ENCODE data around the gene TTLL8. TPM values are rescaled to one million over a fixed set of nuclear protein-coding genes. Genes with fewer than 3 reads are reported as not detected.

The TTLL8 gene
- total RNA-seq, 1 experiment from 2014 or later, result not detected

DNA sequence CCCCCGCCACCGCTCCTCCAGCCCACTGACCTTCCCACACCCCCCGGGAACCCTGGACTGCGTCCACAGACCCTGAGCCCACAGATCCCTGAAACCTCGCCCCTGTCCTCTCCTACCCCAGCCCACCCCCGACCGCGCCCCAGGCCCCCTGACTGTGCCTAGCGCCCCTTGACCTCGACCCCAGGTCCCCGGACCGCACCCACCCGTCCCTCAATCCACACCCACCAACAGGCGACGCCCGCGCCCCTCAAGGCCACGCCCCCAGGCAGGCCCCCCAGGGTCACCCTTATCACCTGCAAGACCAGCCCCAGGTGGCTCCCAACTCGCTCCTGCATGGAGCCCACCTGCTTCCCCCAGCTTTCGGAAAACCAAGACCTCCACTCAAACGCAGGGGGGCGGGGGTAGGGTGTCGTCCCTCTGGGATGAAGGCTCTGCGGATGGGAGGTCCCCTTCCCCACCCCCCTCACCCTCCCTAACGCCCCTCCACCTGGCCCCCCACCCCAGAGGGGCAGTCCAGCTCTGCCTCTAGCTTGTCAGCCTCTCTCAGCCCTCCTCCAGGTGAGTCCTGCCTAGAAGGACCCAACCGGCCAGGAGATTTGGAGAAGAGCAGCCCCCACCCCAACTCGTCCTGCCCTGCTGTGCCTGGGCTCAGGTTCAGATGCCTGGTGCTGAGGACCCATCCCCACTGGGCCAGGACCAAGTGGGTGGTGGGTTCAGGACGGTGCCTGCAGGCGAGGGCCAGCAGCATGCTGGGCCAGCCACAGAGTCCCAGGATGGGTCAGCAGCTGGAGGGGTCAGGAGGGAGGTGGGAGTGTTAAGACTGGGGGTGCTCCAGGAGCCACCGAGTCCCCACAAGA, 42.4 kb downstream of the TTLL8 start:
- Histone ChIP-seq H3K9ac (ENCODE audit: low read length) (no peak overlapping the region), H3K9me2 (ENCODE audit: insufficient read depth) (no peaks in the 10 kb centered on the region), H4K20me1 (ENCODE audit: insufficient read depth) (no peaks in the 10 kb centered on the region), H2AFZ (ENCODE audit: low read depth, low read length, poor library complexity, severe bottlenecking) (no peak overlapping the region), H3K79me2 (ENCODE audit: insufficient read depth, low read length) (no peaks in the 10 kb centered on the region), H3K4me1 (ENCODE audit: control insufficient read depth in 1 of 2, insufficient read depth in 2 of 2, low read length in 2 of 2) (peaks cover 0 to 8% of the 10 kb centered on the region in 2 experiments; a peak in 1 of 4 replicates), H3K4me3 (replicated peaks in 1 of 2; ENCODE audit: low read depth in 1 of 2, low read length in 2 of 2) (no peak overlapping the region), H3K4me2 (ENCODE audit: low read length) (no peak overlapping the region), H3K36me3 (ENCODE audit: control insufficient read depth in 1 of 2, insufficient read depth in 2 of 2, low read length in 2 of 2) (no peaks in the 10 kb centered on the region), H3K27ac (ENCODE audit: low read depth, low read length) (no peak overlapping the region), H3K27me3 (ENCODE audit: insufficient read depth, low read length) (no peaks in the 10 kb centered on the region), H3K9me3 (ENCODE audit: control insufficient read depth in 1 of 2, insufficient read depth in 1 of 2, low read depth in 1 of 2, low read length in 2 of 2) (peaks cover 0 to 3% of the 10 kb centered on the region in 2 experiments; a peak in 1 of 4 replicates)
- DNase-seq (ENCODE audit: low read depth, low spot score) (no peak), ATAC-seq (no peak)
- POLR2A ChIA-PET, result no interaction called here
- no TSS peak for BruUV-seq (replicated peaks)
- TF ChIP-seq FOSL1 (IDR thresholded peaks at IDR 0.05; ENCODE audit: low read depth), result no peak
- CTCF ChIA-PET, result no interaction called here
- intact Hi-C loops (cut with micrococcal nuclease), result no loop called here
- RAD21 ChIA-PET (ENCODE audit: low non-redundant PET in 1 of 2, low total read pairs in 2 of 2, uncharacterized antibody in 2 of 2, unreplicated experiment in 2 of 2), result no interaction called here

DNA sequence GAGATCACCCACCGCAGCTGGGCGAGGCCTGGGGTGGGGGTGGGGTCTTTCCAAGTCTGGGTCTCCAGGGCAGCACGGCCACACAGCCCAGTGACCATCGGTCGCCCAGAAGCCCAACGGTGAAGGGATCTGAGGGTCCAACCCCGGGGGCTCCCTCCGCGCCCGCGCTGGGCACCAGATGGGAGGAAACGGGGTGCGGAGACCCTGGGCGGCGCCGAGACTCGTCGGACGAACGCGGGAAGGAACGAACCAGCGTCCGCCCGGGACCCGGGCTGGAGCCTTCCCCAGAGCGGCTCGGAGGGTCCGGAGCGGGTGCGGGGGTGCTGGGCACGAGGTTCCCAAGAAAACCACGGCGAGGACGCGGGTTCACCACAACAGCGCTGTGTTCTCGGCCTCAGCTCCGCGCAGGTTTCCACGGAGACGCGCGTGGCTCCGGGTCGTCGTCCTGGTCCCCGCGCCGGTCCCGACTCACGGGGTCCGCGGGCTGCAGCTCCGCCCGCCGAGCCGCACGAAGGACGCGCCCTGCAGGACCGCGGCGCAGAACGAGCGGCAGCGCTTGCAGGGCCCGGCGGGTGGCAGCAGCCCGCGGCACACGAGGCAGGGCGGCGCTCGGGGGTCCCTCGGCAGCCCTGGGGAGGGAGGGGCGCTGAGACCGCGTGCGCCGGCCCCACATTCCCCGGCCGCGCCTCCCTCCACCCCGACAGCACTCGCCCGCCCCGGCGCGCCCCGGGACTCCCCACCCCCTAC, 43.3 kb downstream of the TTLL8 start:
- H3K79me2 ChIP-seq (ENCODE audit: insufficient read depth, low read length), result no peaks in the 10 kb centered on the region
- ChIA-PET CTCF (no interaction called here), RAD21 (ENCODE audit: low non-redundant PET in 1 of 2, low total read pairs in 2 of 2, uncharacterized antibody in 2 of 2, unreplicated experiment in 2 of 2) (no interaction called here), POLR2A (no interaction called here)
- no peaks in the 10 kb centered on the region for H4K20me1 ChIP-seq (ENCODE audit: insufficient read depth)
- no peak for TF ChIP-seq YY1 (IDR thresholded peaks at IDR 0.05; ENCODE audit: extremely low read depth, insufficient replicate concordance, low read depth, low read length)
- TF ChIP-seq EZH2phosphoT487 (IDR thresholded peaks at IDR 0.05; ENCODE audit: borderline replicate concordance), result no peak
- no peak for TF ChIP-seq EZH2 (IDR thresholded peaks at IDR 0.05)
- no peak for TF ChIP-seq SIN3A (IDR thresholded peaks at IDR 0.05; ENCODE audit: low read depth)
- no peak for TF ChIP-seq JUND (IDR thresholded peaks at IDR 0.05)
- TF ChIP-seq ELF1 (IDR thresholded peaks at IDR 0.05; ENCODE audit: borderline replicate concordance, low read depth), result no peak
- no peak for TF ChIP-seq SRF (IDR thresholded peaks at IDR 0.05; ENCODE audit: low read depth)
- TF ChIP-seq, protein P1, sequence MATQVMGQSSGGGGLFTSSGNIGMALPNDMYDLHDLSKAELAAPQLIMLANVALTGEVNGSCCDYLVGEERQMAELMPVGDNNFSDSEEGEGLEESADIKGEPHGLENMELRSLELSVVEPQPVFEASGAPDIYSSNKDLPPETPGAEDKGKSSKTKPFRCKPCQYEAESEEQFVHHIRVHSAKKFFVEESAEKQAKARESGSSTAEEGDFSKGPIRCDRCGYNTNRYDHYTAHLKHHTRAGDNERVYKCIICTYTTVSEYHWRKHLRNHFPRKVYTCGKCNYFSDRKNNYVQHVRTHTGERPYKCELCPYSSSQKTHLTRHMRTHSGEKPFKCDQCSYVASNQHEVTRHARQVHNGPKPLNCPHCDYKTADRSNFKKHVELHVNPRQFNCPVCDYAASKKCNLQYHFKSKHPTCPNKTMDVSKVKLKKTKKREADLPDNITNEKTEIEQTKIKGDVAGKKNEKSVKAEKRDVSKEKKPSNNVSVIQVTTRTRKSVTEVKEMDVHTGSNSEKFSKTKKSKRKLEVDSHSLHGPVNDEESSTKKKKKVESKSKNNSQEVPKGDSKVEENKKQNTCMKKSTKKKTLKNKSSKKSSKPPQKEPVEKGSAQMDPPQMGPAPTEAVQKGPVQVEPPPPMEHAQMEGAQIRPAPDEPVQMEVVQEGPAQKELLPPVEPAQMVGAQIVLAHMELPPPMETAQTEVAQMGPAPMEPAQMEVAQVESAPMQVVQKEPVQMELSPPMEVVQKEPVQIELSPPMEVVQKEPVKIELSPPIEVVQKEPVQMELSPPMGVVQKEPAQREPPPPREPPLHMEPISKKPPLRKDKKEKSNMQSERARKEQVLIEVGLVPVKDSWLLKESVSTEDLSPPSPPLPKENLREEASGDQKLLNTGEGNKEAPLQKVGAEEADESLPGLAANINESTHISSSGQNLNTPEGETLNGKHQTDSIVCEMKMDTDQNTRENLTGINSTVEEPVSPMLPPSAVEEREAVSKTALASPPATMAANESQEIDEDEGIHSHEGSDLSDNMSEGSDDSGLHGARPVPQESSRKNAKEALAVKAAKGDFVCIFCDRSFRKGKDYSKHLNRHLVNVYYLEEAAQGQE (IDR thresholded peaks at IDR 0.05; ENCODE audit: low read depth), result no peak
- no peak for TF ChIP-seq RAD21 (IDR thresholded peaks at IDR 0.05; ENCODE audit: low read depth)
- no peak for TF ChIP-seq TCF7L2 (IDR thresholded peaks at IDR 0.05; ENCODE audit: borderline replicate concordance, extremely low read depth, insufficient read depth, insufficient read length)
- ATAC-seq (no peak), DNase-seq (ENCODE audit: low read depth, low spot score) (no peak)
- peaks cover 0 to 8% of the 10 kb centered on the region in 2 experiments; a peak in 1 of 4 replicates for H3K4me1 ChIP-seq (ENCODE audit: control insufficient read depth in 1 of 2, insufficient read depth in 2 of 2, low read length in 2 of 2)
- no TSS peak for BruUV-seq (replicated peaks)
- H3K27me3 ChIP-seq (ENCODE audit: insufficient read depth, low read length), result no peaks in the 10 kb centered on the region
- intact Hi-C loops (cut with micrococcal nuclease), result no loop called here
- no peak overlapping the region for H3K9ac ChIP-seq (ENCODE audit: low read length)
- H3K9me2 ChIP-seq (ENCODE audit: insufficient read depth), result no peaks in the 10 kb centered on the region
- no peaks in the 10 kb centered on the region for H3K36me3 ChIP-seq (ENCODE audit: control insufficient read depth in 1 of 2, insufficient read depth in 2 of 2, low read length in 2 of 2)
- H3K4me3 ChIP-seq (replicated peaks in 1 of 2; ENCODE audit: low read depth in 1 of 2, low read length in 2 of 2), result no peak overlapping the region
- H3K9me3 ChIP-seq (ENCODE audit: control insufficient read depth in 1 of 2, insufficient read depth in 1 of 2, low read depth in 1 of 2, low read length in 2 of 2), result no peaks in the 10 kb centered on the region
- no peak overlapping the region for H2AFZ ChIP-seq (ENCODE audit: low read depth, low read length, poor library complexity, severe bottlenecking)
- H3K27ac ChIP-seq (ENCODE audit: low read depth, low read length), result no peak overlapping the region
- H3K4me2 ChIP-seq (ENCODE audit: low read length), result no peak overlapping the region

Measured in HCT116 (cell line).